ENCODE results near the gene EXOC6. TPM values are rescaled to one million over a fixed set of nuclear protein-coding genes. Genes with fewer than 3 reads are reported as not detected.

EXOC6 gene
- total and polyA plus RNA-seq, 4 donors, result 3.0 to 17.6 (median 10.5) TPM

DNA sequence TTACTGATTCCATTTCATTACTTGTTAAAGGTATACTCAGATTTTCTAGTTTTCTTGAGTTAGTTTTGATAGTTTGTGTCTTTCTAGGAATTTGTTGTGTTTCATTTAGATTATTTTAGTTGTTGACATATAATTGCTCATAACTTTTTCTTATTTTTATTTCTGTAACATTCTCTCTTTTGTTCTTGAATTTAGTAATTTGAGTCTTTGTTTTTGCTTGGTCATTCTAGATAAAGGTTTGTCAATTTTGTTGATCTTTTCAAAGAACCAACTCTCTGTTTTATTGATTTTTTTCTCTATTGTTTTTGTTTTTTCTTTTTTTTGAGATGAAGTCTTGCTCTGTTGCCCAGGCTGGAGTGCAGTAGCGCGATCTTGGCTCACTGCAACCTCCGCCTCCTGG lies 7.2 kb downstream of the EXOC6 start:
- intact Hi-C loops (cut with DNase I), result no loop called here
- H3K9me3 ChIP-seq (ENCODE audit: control insufficient read depth, low read length), result peaks cover 1% of the 10 kb centered on the region
- no peak overlapping the region for H3K27ac ChIP-seq (ENCODE audit: low read depth in 1 of 2, low read length in 2 of 2)
- no peaks in the 10 kb centered on the region for H3K4me1 ChIP-seq (ENCODE audit: control insufficient read depth in 1 of 2, insufficient read depth in 2 of 2, low read length in 2 of 2)
- WGBS, 2 donors, result 98 to 100% methylated on average over 3 of the region's 3 CpGs
- ATAC-seq (ENCODE audit: low FRiP score) (no peak), DNase-seq (no peak)
- H3K36me3 ChIP-seq (ENCODE audit: control insufficient read depth in 1 of 2, insufficient read depth in 2 of 2, low read length in 1 of 2), result no peaks in the 10 kb centered on the region
- no peak overlapping the region for H3K4me3 ChIP-seq (ENCODE audit: low read length in 2 of 2)
- H3K27me3 ChIP-seq (ENCODE audit: control insufficient read depth in 1 of 2, insufficient read depth in 2 of 2, low read length in 1 of 2), result no peaks in the 10 kb centered on the region

DNA sequence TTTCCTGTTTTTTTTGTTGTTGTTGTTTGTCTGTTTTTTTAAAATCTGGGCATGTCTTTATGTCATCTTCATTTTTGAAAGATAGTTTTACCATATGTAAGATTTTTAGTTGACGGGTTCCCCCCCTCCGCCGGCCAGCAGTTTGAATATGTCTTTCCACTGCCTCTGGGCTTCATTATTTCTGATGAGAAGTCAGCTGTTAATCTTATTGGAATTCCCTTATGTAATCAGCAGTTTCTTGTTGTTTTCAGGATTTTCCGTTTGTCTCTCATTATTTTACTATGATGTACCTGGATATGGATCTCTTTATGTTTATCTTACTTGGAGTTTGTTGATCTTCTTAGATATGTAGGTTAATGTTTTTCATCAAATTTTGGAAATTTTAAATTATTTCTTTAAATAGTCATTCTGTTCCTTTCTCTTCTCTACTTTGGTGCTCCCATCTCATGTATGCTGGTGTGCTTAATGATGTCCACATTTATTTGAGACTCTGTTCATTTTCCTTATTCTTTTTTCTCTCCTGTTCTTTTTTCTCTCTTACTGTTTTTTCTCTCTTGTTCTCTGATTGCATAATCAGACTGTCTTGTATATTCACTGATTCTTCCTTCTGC lies 9.7 kb downstream of the EXOC6 start:
- 93 to 95% methylated on average over 4 of the region's 4 CpGs for WGBS, 2 donors
- DNase-seq, result no peak
- Histone ChIP-seq H3K27ac (ENCODE audit: low read depth in 1 of 2, low read length in 2 of 2) (no peak overlapping the region), H3K4me3 (ENCODE audit: low read length in 2 of 2) (no peak overlapping the region), H3K4me1 (ENCODE audit: control insufficient read depth in 1 of 2, insufficient read depth in 2 of 2, low read length in 2 of 2) (no peaks in the 10 kb centered on the region), H3K27me3 (ENCODE audit: control insufficient read depth in 1 of 2, insufficient read depth in 2 of 2, low read length in 1 of 2) (no peaks in the 10 kb centered on the region), H3K36me3 (ENCODE audit: control insufficient read depth in 1 of 2, insufficient read depth in 2 of 2, low read length in 1 of 2) (no peaks in the 10 kb centered on the region), H3K9me3 (ENCODE audit: control insufficient read depth, low read length) (peaks cover 1% of the 10 kb centered on the region)
- intact Hi-C loops (cut with DNase I), result no loop called here
- ATAC-seq (ENCODE audit: low FRiP score), result no peak

DNA sequence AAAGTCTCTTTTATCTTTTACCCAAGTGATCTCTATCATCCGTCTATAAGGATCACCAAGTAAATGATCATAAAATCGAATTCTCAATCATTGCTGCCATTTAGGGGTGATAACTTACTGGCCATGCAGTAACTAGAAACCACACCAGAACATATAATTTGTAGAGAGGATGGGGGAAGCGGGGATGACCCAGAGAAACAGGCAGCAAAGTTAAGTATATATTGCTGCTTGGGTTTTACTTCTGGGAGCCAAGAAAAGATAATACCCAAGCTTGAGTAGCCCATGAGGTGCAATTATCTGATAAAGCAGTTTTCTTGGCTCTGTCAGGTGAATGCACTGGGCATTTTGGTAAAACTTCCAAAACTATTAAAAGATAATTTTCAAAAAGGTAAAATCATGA lies 18.9 kb downstream of the EXOC6 start:
- Histone ChIP-seq H3K27me3 (ENCODE audit: control insufficient read depth in 1 of 2, insufficient read depth in 2 of 2, low read length in 1 of 2) (no peaks in the 10 kb centered on the region), H3K9me3 (ENCODE audit: control insufficient read depth, low read length) (no peaks in the 10 kb centered on the region), H3K27ac (ENCODE audit: low read depth in 1 of 2, low read length in 2 of 2) (no peak overlapping the region), H3K36me3 (ENCODE audit: control insufficient read depth in 1 of 2, insufficient read depth in 2 of 2, low read length in 1 of 2) (no peaks in the 10 kb centered on the region), H3K4me1 (ENCODE audit: control insufficient read depth in 1 of 2, insufficient read depth in 2 of 2, low read length in 2 of 2) (peaks cover 0 to 2% of the 10 kb centered on the region in 2 donors), H3K4me3 (ENCODE audit: low read length in 2 of 2) (no peak overlapping the region)
- intact Hi-C loops (cut with DNase I), result no loop called here
- WGBS, 2 donors, result 91 to 95% methylated on average over 3 of the region's 3 CpGs
- DNase-seq (no peak), ATAC-seq (ENCODE audit: low FRiP score) (no peak)

DNA sequence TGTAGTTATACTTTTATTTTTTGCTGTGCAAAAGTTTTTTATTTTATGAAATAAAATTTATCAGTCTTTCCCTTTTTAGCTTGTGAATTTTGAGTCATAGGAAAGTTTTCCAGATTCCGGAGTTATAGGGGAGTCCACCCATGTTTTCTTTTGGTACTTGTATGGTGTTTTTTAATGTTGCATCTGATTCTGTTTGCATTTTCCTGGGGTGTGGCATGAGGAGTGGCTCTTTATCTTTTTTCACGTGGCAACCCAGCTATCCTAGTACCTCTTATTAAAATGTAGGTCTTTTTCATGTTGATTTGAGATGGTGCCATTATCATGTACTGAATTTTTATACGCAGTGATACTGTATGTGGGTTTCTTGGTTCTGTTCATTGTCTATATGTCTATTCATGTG lies 19.7 kb downstream of the EXOC6 start:
- Histone ChIP-seq H3K36me3 (ENCODE audit: control insufficient read depth in 1 of 2, insufficient read depth in 2 of 2, low read length in 1 of 2) (no peaks in the 10 kb centered on the region), H3K4me3 (ENCODE audit: low read length in 2 of 2) (no peak overlapping the region), H3K27ac (ENCODE audit: low read depth in 1 of 2, low read length in 2 of 2) (no peak overlapping the region), H3K4me1 (ENCODE audit: control insufficient read depth in 1 of 2, insufficient read depth in 2 of 2, low read length in 2 of 2) (peaks cover 0 to 2% of the 10 kb centered on the region in 2 donors), H3K27me3 (ENCODE audit: control insufficient read depth in 1 of 2, insufficient read depth in 2 of 2, low read length in 1 of 2) (no peaks in the 10 kb centered on the region), H3K9me3 (ENCODE audit: control insufficient read depth, low read length) (no peaks in the 10 kb centered on the region)
- 38 to 42% methylated on average over 3 of the region's 3 CpGs for WGBS, 2 donors
- DNase-seq (no peak), ATAC-seq (ENCODE audit: low FRiP score) (no peak)
- intact Hi-C loops (cut with DNase I), result no loop called here

- H3K4me1 ChIP-seq (ENCODE audit: control insufficient read depth in 1 of 2, insufficient read depth in 2 of 2, low read length in 2 of 2), result peaks cover 0 to 2% of the 10 kb centered on the region in 2 donors
- H3K4me3 ChIP-seq (ENCODE audit: low read length in 2 of 2), result no peak overlapping the region
- no peaks in the 10 kb centered on the region for H3K9me3 ChIP-seq (ENCODE audit: control insufficient read depth, low read length)
- intact Hi-C loops (cut with DNase I), result no loop called here
- ATAC-seq (ENCODE audit: low FRiP score) (no peak), DNase-seq (no peak)
- no peaks in the 10 kb centered on the region for H3K27me3 ChIP-seq (ENCODE audit: control insufficient read depth in 1 of 2, insufficient read depth in 2 of 2, low read length in 1 of 2)
- H3K27ac ChIP-seq (ENCODE audit: low read depth in 1 of 2, low read length in 2 of 2), result no peak overlapping the region
- WGBS, 2 donors, result 94 to 95% methylated on average over 1 of the region's 1 CpG
- H3K36me3 ChIP-seq (ENCODE audit: control insufficient read depth in 1 of 2, insufficient read depth in 2 of 2, low read length in 1 of 2), result no peaks in the 10 kb centered on the region
Observed at GRCh38 chr10:92868557-92868956, 20.2 kb downstream of the EXOC6 start.

- intact Hi-C loops (cut with DNase I), result no loop called here
- H3K27ac ChIP-seq (ENCODE audit: low read depth in 1 of 2, low read length in 2 of 2), result no peak overlapping the region
- H3K9me3 ChIP-seq (ENCODE audit: control insufficient read depth, low read length), result no peaks in the 10 kb centered on the region
- ATAC-seq (ENCODE audit: low FRiP score), result no peak
- WGBS, 2 donors, result 96 to 98% methylated on average over 3 of the region's 3 CpGs
- peaks cover 0 to 2% of the 10 kb centered on the region in 2 donors for H3K4me1 ChIP-seq (ENCODE audit: control insufficient read depth in 1 of 2, insufficient read depth in 2 of 2, low read length in 2 of 2)
- no peak for DNase-seq
- no peaks in the 10 kb centered on the region for H3K27me3 ChIP-seq (ENCODE audit: control insufficient read depth in 1 of 2, insufficient read depth in 2 of 2, low read length in 1 of 2)
- H3K36me3 ChIP-seq (ENCODE audit: control insufficient read depth in 1 of 2, insufficient read depth in 2 of 2, low read length in 1 of 2), result no peaks in the 10 kb centered on the region
- H3K4me3 ChIP-seq (ENCODE audit: low read length in 2 of 2), result no peak overlapping the region
Observed at GRCh38 chr10:92873029-92873428, 24.7 kb downstream of the EXOC6 start.

- WGBS, 2 donors, result 52 to 73% methylated on average over 4 of the region's 4 CpGs
Observed at GRCh38 chr10:92876509-92877036, 28.3 kb downstream of the EXOC6 start.

GRCh38 chr10:92880233-92880861 lies 32.0 kb downstream of the EXOC6 start:
- Histone ChIP-seq H3K4me1 (ENCODE audit: control insufficient read depth in 1 of 2, insufficient read depth in 2 of 2, low read length in 2 of 2) (no peaks in the 10 kb centered on the region), H3K27ac (ENCODE audit: low read depth in 1 of 2, low read length in 2 of 2) (no peak overlapping the region), H3K27me3 (ENCODE audit: control insufficient read depth in 1 of 2, insufficient read depth in 2 of 2, low read length in 1 of 2) (no peaks in the 10 kb centered on the region), H3K36me3 (ENCODE audit: control insufficient read depth in 1 of 2, insufficient read depth in 2 of 2, low read length in 1 of 2) (no peaks in the 10 kb centered on the region), H3K4me3 (ENCODE audit: low read length in 2 of 2) (no peak overlapping the region), H3K9me3 (ENCODE audit: control insufficient read depth, low read length) (no peaks in the 10 kb centered on the region)
- WGBS, 2 donors, result 27 to 29% methylated on average over 4 of the region's 4 CpGs
- intact Hi-C loops (cut with DNase I), result loop anchor here (5.0 kb wide), 2 partner anchors 38 to 363 kb away; no protein-coding TSS in a partner anchor
- ATAC-seq (ENCODE audit: low FRiP score) (no peak), DNase-seq (no peak)

More at GRCh38 chr10:92876509-92877036, 28.3 kb downstream of the EXOC6 start:
- H3K27ac ChIP-seq (ENCODE audit: low read depth in 1 of 2, low read length in 2 of 2), result no peak overlapping the region
- DNase-seq (no peak), ATAC-seq (ENCODE audit: low FRiP score) (no peak)
- no peaks in the 10 kb centered on the region for H3K27me3 ChIP-seq (ENCODE audit: control insufficient read depth in 1 of 2, insufficient read depth in 2 of 2, low read length in 1 of 2)
- intact Hi-C loops (cut with DNase I), result loop anchor here in 1 of 2 donors (5.0 kb wide), 1 partner anchor 34 kb away; no protein-coding TSS in a partner anchor
- H3K4me1 ChIP-seq (ENCODE audit: control insufficient read depth in 1 of 2, insufficient read depth in 2 of 2, low read length in 2 of 2), result no peaks in the 10 kb centered on the region
- H3K36me3 ChIP-seq (ENCODE audit: control insufficient read depth in 1 of 2, insufficient read depth in 2 of 2, low read length in 1 of 2), result no peaks in the 10 kb centered on the region
- no peaks in the 10 kb centered on the region for H3K9me3 ChIP-seq (ENCODE audit: control insufficient read depth, low read length)
- no peak overlapping the region for H3K4me3 ChIP-seq (ENCODE audit: low read length in 2 of 2)

DNA sequence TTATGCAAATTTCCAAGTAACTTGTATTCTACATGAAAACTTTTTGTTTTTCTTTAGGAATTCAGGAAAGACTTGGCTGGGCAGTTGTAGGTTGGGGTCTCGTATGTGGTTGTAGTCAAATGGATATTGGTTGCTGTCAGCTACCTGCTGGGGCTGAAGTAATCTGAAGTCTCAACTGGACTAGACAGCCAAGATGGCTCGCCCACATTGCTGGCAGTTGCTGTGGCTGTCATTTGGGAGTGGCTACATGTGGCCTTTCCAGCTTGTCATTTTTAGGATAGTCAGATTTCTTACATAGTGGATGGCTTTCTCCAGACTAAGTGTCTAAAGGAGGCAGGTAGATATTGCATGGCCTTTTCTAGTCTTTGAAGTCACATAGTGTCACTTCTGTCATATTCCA lies 32.6 kb downstream of the EXOC6 start:
- H3K27me3 ChIP-seq (ENCODE audit: control insufficient read depth in 1 of 2, insufficient read depth in 2 of 2, low read length in 1 of 2), result no peaks in the 10 kb centered on the region
- H3K36me3 ChIP-seq (ENCODE audit: control insufficient read depth in 1 of 2, insufficient read depth in 2 of 2, low read length in 1 of 2), result no peaks in the 10 kb centered on the region
- no peaks in the 10 kb centered on the region for H3K4me1 ChIP-seq (ENCODE audit: control insufficient read depth in 1 of 2, insufficient read depth in 2 of 2, low read length in 2 of 2)
- H3K4me3 ChIP-seq (ENCODE audit: low read length in 2 of 2), result no peak overlapping the region
- H3K27ac ChIP-seq (ENCODE audit: low read depth in 1 of 2, low read length in 2 of 2), result no peak overlapping the region
- ATAC-seq (ENCODE audit: low FRiP score) (no peak), DNase-seq (no peak)
- 79 to 83% methylated on average over 2 of the region's 2 CpGs for WGBS, 2 donors
- H3K9me3 ChIP-seq (ENCODE audit: control insufficient read depth, low read length), result no peaks in the 10 kb centered on the region
- intact Hi-C loops (cut with DNase I), result loop anchor here (5.0 kb wide), 2 partner anchors 39 to 364 kb away; no protein-coding TSS in a partner anchor
